GM12878 (cell line): ENCODE results near the gene SUMF1. TPM values are rescaled to one million over a fixed set of nuclear protein-coding genes. Genes with fewer than 3 reads are reported as not detected.

Experiments used
- ATAC-seq: fragments of 200-7000 bp; cut with Tn5 transposase; 3 replicates; pipeline ENCODE4 v1.9.1; 2020; ENCODE audit warnings: mild to moderate bottlenecking, moderate library complexity
- BruUV-seq: library from RNA; stranded (reverse); fragments of 400-500 nt; replicated peaks from 2 replicates; lab custom pipeline; 2021; lab: Mats Ljungman, UMichigan
- CTCF ChIA-PET: fragments of 300-600 bp; sonication (Branson Sonifier 250); formaldehyde crosslinking; extraction: SDS; loops from one replicate; lab custom pipeline; 2021; ENCODE audit warnings: inconsistent platforms; lab: Yijun Ruan, JAX
- POLR2A ChIA-PET: fragments of 350-600 bp; formaldehyde crosslinking; extraction: SDS; loops from one replicate; lab custom pipeline; 2021; ENCODE audit warnings: inconsistent platforms; lab: Charles Lee
- RAD21 ChIA-PET: fragments of 300-600 bp; sonication (Branson Sonifier 250); formaldehyde crosslinking; loops from one replicate; lab custom pipeline; 2023; ENCODE audit warnings: antibody characterized with exemption; ENCODE audit not compliant: unreplicated experiment; lab: Charles Lee
- SMC1A ChIA-PET: fragments of 300-600 bp; sonication (Branson Sonifier 250); formaldehyde crosslinking; loops from one replicate; lab custom pipeline; 2023; ENCODE audit not compliant: unreplicated experiment, uncharacterized antibody; lab: Charles Lee
- DNase-seq: peaks from one replicate; pipeline ENCODE4 v3.0.0-alpha.2; 2011; ENCODE audit warnings: low read depth, low spot score
- FAIRE-seq: peaks from 3 replicates; lab custom pipeline; 2011; peaks lifted over from hg19 to GRCh38; lab: Jason Lieb, UNC
- H2AFZ ChIP-seq: 2 replicates; pipeline ENCODE4 v1.6.0; 2011; ENCODE audit warnings: low read depth, low read length, control low read depth; ENCODE audit not compliant: control insufficient read depth
- H3K27ac ChIP-seq: 2 replicates; pipeline ENCODE4 v1.5.1; 2011; ENCODE audit warnings: control low read depth; ENCODE audit not compliant: control insufficient read depth, insufficient read depth
- H3K27me3 ChIP-seq, 2 experiments: replicated peaks in 1 of 2; 2 replicates each; pipeline versions ENCODE4 v1.6.0 to v1.6.1; 2011; ENCODE audit warnings: low read length in 1 of 2; ENCODE audit not compliant: control insufficient read depth in 2 of 2, insufficient read depth in 2 of 2
- H3K36me3 ChIP-seq, 2 experiments: 2 replicates each; pipeline ENCODE4 v1.5.1; 2011; ENCODE audit warnings: low read length in 1 of 2; ENCODE audit not compliant: control insufficient read depth in 2 of 2, insufficient read depth in 2 of 2
- H3K4me1 ChIP-seq: 2 replicates; pipeline ENCODE4 v1.6.1; 2011; ENCODE audit warnings: mild to moderate bottlenecking, low read length, moderate library complexity, mixed read lengths; ENCODE audit not compliant: control insufficient read depth, insufficient read depth
- H3K4me2 ChIP-seq: 2 replicates; pipeline ENCODE4 v1.6.0; 2011; ENCODE audit warnings: control low read depth; ENCODE audit not compliant: control insufficient read depth, insufficient read depth
- H3K4me3 ChIP-seq: fragments of 200-600 bp; sonication (generic); 2 replicates; pipeline ENCODE4 v1.5.1; 2016
- H3K79me2 ChIP-seq: 2 replicates; pipeline ENCODE4 v1.6.0; 2011; ENCODE audit warnings: low read length; ENCODE audit not compliant: control insufficient read depth, insufficient read depth
- H3K9ac ChIP-seq: 2 replicates; pipeline ENCODE4 v1.8.0; 2011; ENCODE audit warnings: low read length, control low read depth, mixed read lengths; ENCODE audit not compliant: control insufficient read depth, insufficient read depth
- H3K9me3 ChIP-seq: replicated peaks from 3 replicates; pipeline ENCODE4 v1.5.1; 2011; ENCODE audit warnings: mild to moderate bottlenecking, low read length; ENCODE audit not compliant: control insufficient read depth, insufficient read depth
- H4K20me1 ChIP-seq: 2 replicates; pipeline ENCODE4 v1.6.0; 2011; ENCODE audit not compliant: control insufficient read depth, insufficient read depth
- ATF7 ChIP-seq: fragments of 450-650 bp; IDR thresholded peaks from 2 replicates; pipeline ENCODE4 v1.6.1; 2016; ENCODE audit warnings: low read depth, mild to moderate bottlenecking
- CBX3 ChIP-seq: fragments of 200-600 bp; sonication (generic); IDR thresholded peaks from 2 replicates; pipeline ENCODE4 v1.6.1; 2016; ENCODE audit warnings: low read depth, borderline replicate concordance
- E2F8 ChIP-seq: fragments of 450-650 bp; IDR thresholded peaks from 2 replicates; pipeline ENCODE4 v1.6.1; 2018; ENCODE audit warnings: mild to moderate bottlenecking, low read depth, moderate library complexity; ENCODE audit not compliant: partially characterized antibody
- FOS ChIP-seq: IDR thresholded peaks from 3 replicates; pipeline ENCODE4 v1.6.1; 2011; ENCODE audit warnings: borderline replicate concordance; ENCODE audit not compliant: insufficient read length; ENCODE audit errors: extremely low read depth
- FOXK2 ChIP-seq: fragments of 450-650 bp; IDR thresholded peaks from 2 replicates; pipeline ENCODE4 v1.6.1; 2017; ENCODE audit warnings: mild to moderate bottlenecking, moderate library complexity
- GABPA ChIP-seq: IDR thresholded peaks from 2 replicates; pipeline ENCODE4 v1.6.1; 2014; ENCODE audit warnings: antibody characterized with exemption, low read depth, mild to moderate bottlenecking, inconsistent platforms
- IRF4 ChIP-seq: IDR thresholded peaks from 2 replicates; pipeline ENCODE4 v1.6.1; 2011; ENCODE audit warnings: low read depth, low read length
- NKRF ChIP-seq: fragments of 450-650 bp; conservative IDR thresholded peaks from 2 replicates; pipeline ENCODE4 v1.6.1; 2017; ENCODE audit warnings: mild to moderate bottlenecking, moderate library complexity
- POLR2AphosphoS2 ChIP-seq: IDR thresholded peaks from 2 replicates; pipeline ENCODE4 v1.6.1; 2011; ENCODE audit warnings: low read depth, mild to moderate bottlenecking, low read length, improper control_type of control experiment, moderate library complexity
- POLR2AphosphoS5 ChIP-seq: IDR thresholded peaks from 2 replicates; pipeline ENCODE4 v1.6.1; 2011; ENCODE audit warnings: mild to moderate bottlenecking, low read length, inconsistent platforms
- RB1 ChIP-seq: fragments of 450-650 bp; formaldehyde crosslinking; IDR thresholded peaks from 2 replicates; pipeline ENCODE4 v1.6.1; 2017; ENCODE audit warnings: mild to moderate bottlenecking, borderline replicate concordance
- SMAD5 ChIP-seq: IDR thresholded peaks from 2 replicates; pipeline ENCODE4 v1.6.1; 2016; ENCODE audit warnings: antibody characterized with exemption, low read depth
- SREBF1 ChIP-seq: IDR thresholded peaks from 2 replicates; pipeline ENCODE4 v1.6.1; 2012; ENCODE audit warnings: mild to moderate bottlenecking, low read length
- ZBTB4 ChIP-seq: fragments of 450-650 bp; formaldehyde crosslinking; IDR thresholded peaks from 2 replicates; pipeline ENCODE4 v1.4.0; 2022; ENCODE audit warnings: mild to moderate bottlenecking, moderate library complexity
- ZNF207 ChIP-seq: fragments of 450-650 bp; IDR thresholded peaks from 2 replicates; pipeline ENCODE4 v1.6.1; 2014; ENCODE audit warnings: antibody characterized with exemption, mild to moderate bottlenecking, borderline replicate concordance
- ZNF274 ChIP-seq: IDR thresholded peaks from one replicate; pipeline ENCODE4 v1.8.0; 2011; ENCODE audit not compliant: insufficient read length, insufficient read depth
- WGBS: methylation state at CpG from one replicate; pipeline ENCODE4 v1.1.6; 2016; ENCODE audit warnings: low lambda C conversion rate; ENCODE audit not compliant: insufficient replicate concordance, insufficient coverage; ENCODE audit errors: missing lambda C conversion rate; 5-methylcytosine and 5-hydroxymethylcytosine counted together
- in situ Hi-C: fragments of 300-500 bp; cut with MboI; formaldehyde crosslinking; loops from 9 replicates; pipeline ENCODE4 v1.14.3; 2018; ENCODE audit warnings: mixed read lengths
- intact Hi-C: fragments of 100-400 bp; cut with micrococcal nuclease; formaldehyde crosslinking; loops from one replicate; pipeline ENCODE4 v1.14.2; 2022; ENCODE audit not compliant: unreplicated experiment
- polyA plus RNA-seq, 11 experiments: library from polyadenylated mRNA; depleted of rRNA in 4 of 11; unstranded in 6 of 11; stranded (reverse) in 5 of 11; fragments of >200 nt; fragmentation: Nextera tagmentation in 4 of 11; fragmentation: Illumina TruSeq in 1 of 11; extraction: Ambion mirVana in 4 of 11; extraction: Trizol in 1 of 11; gene quantifications; 1 replicate in 1 of 11; 2 replicates in 10 of 11; pipeline versions ENCODE4 v1.2.1 to v1.2.3, GENCODE V29; 2011 to 2016; ENCODE audit warnings: inconsistent platforms in 2 of 11, missing spikeins in 2 of 11, low read depth in 1 of 11
- total RNA-seq, 4 experiments: library from RNA; depleted of rRNA in 3 of 4; stranded (reverse); fragments of >200 nt in 3 of 4; fragmentation: Illumina TruSeq in 1 of 4; extraction: Trizol in 1 of 4; gene quantifications; 2 replicates each; pipeline versions ENCODE4 v1.2.1 to v1.2.3, GENCODE V29; 2013 to 2021

The SUMF1 gene
- total and polyA plus RNA-seq, 10 of the 15 experiments (the other 5 are each of a cell fraction or from before 2014, with no cell fraction given), result 3.2 to 14.3 (median 8.5) TPM

GRCh38 chr3:4411236-4411635, 55.8 kb downstream of the SUMF1 start (continued):
- TF ChIP-seq POLR2AphosphoS5 (no peak), CBX3 (no peak), IRF4 (no peak)

GRCh38 chr3:4410606-4411005, 56.5 kb downstream of the SUMF1 start:
- DNase-seq (no peak), FAIRE-seq (no peak), ATAC-seq (no peak)
- Histone ChIP-seq H3K27ac (peak overlapping the region; percentile 18; the same call in 1 of the 2 replicates), H3K4me1 (peaks cover 18% of the 10 kb centered on the region), H3K4me2 (no peak overlapping the region), H3K27me3 (no peaks in the 10 kb centered on the region), H3K4me3 (no peak overlapping the region), H3K36me3 (no peaks in the 10 kb centered on the region), H3K79me2 (no peaks in the 10 kb centered on the region), H4K20me1 (no peaks in the 10 kb centered on the region), H3K9me3 (no peaks in the 10 kb centered on the region; the same call in 2 of the 3 replicates), H2AFZ (no peak overlapping the region; the same call in 1 of the 2 replicates), H3K9ac (no peak overlapping the region)
- intact Hi-C loops (no loop called here), in situ Hi-C loops (no loop called here)
- BruUV-seq, result no TSS peak
- ChIA-PET SMC1A (interaction anchor here (0.7 to 2.0 kb wide), 5 partner anchors 11 to 179 kb away, joined by 3 to 9 read pairs (median 3); partner anchors contain the start of gene ITPR1), RAD21 (interaction anchor here (0.8 to 2.5 kb wide), 2 partner anchors 16 to 357 kb away, joined by 3 to 11 read pairs; no protein-coding TSS in a partner anchor), POLR2A (interaction anchor here (2.6 kb wide), 1 partner anchor 15 kb away, joined by 8 read pairs; no protein-coding TSS in a partner anchor), CTCF (interaction anchor here (0.7 kb wide), 1 partner anchor 223 kb away, joined by 3 read pairs; no protein-coding TSS in a partner anchor)
- WGBS, result 29% methylated on average over 4 of the region's 4 CpGs
- no peak for TF ChIP-seq GABPA
- TF ChIP-seq RB1, result no peak
- no peak for TF ChIP-seq ZNF274
- no peak for TF ChIP-seq E2F8
- TF ChIP-seq POLR2AphosphoS2, result no peak
- no peak for TF ChIP-seq NKRF
- no peak for TF ChIP-seq SMAD5
- TF ChIP-seq ZNF207, result no peak
- no peak for TF ChIP-seq FOS
- TF ChIP-seq SREBF1, result no peak
- no peak for TF ChIP-seq ZBTB4
- no peak for TF ChIP-seq FOXK2
- no peak for TF ChIP-seq ATF7
